PC-3 (cell line): ENCODE measurements around the gene MALSU1. TPM values are rescaled to one million over a fixed set of nuclear protein-coding genes. Genes with fewer than 3 reads are reported as not detected.
A peak's percentile ranks its signal among the peaks of the same experiment; 100 is the strongest.

ENCODE experiments used
- ATAC-seq: fragments of 200-7000 bp; cut with Tn5 transposase; 2 replicates; pipeline ENCODE4 v1.9.1; 2020; ENCODE audit warnings: mild to moderate bottlenecking, moderate library complexity
- BruUV-seq: library from RNA; stranded (reverse); fragments of 400-500 nt; replicated peaks from 2 replicates; lab custom pipeline; 2021; lab: Mats Ljungman, UMichigan
- CTCF ChIA-PET: fragments of 300-600 bp; sonication (Branson Sonifier 250); formaldehyde crosslinking; loops from one replicate; lab custom pipeline; 2022; ENCODE audit warnings: antibody characterized with exemption; lab: Charles Lee
- POLR2A ChIA-PET: fragments of 300-600 bp; sonication (Branson Sonifier 250); formaldehyde crosslinking; loops from one replicate; lab custom pipeline; 2022; ENCODE audit warnings: antibody characterized with exemption; ENCODE audit not compliant: unreplicated experiment; lab: Charles Lee
- DNase-seq: peaks from one replicate; pipeline ENCODE4 v3.0.0-alpha.2; 2015
- H2AFZ ChIP-seq: fragments of 300-600 bp; sonication (generic); 2 replicates; pipeline ENCODE4 v1.6.0; 2016; ENCODE audit warnings: antibody characterized with exemption, low read length
- H3F3A ChIP-seq: fragments of 300-600 bp; sonication (generic); one replicate; pipeline ENCODE4 v1.6.0; 2017; ENCODE audit warnings: antibody characterized with exemption, low read length, control low read depth, mild to moderate bottlenecking; ENCODE audit not compliant: unreplicated experiment
- H3K27ac ChIP-seq: fragments of 300-600 bp; sonication (generic); 2 replicates; pipeline ENCODE4 v1.5.1; 2016; ENCODE audit warnings: mild to moderate bottlenecking, low read length
- H3K27me3 ChIP-seq: fragments of 300-600 bp; sonication (generic); 2 replicates; pipeline ENCODE4 v1.6.1; 2016; ENCODE audit warnings: low read length, mixed read lengths
- H3K36me3 ChIP-seq: fragments of 300-600 bp; sonication (generic); 2 replicates; pipeline ENCODE4 v1.6.1; 2016; ENCODE audit warnings: low read depth, mixed run types, low read length, mixed read lengths
- H3K4me1 ChIP-seq: fragments of 300-600 bp; sonication (generic); 2 replicates; pipeline ENCODE4 v1.5.1; 2016; ENCODE audit warnings: low read length; ENCODE audit not compliant: insufficient read depth
- H3K4me2 ChIP-seq: fragments of 300-600 bp; sonication (generic); 2 replicates; pipeline ENCODE4 v1.6.0; 2016; ENCODE audit warnings: low read length
- H3K4me3 ChIP-seq: fragments of 300-600 bp; sonication (generic); 2 replicates; pipeline ENCODE4 v1.5.1; 2016; ENCODE audit warnings: mild to moderate bottlenecking, low read length, mixed read lengths
- H3K79me2 ChIP-seq: fragments of 300-600 bp; sonication (generic); 2 replicates; pipeline ENCODE4 v1.6.1; 2017; ENCODE audit warnings: low read length, mixed read lengths
- H3K9ac ChIP-seq: fragments of 300-600 bp; sonication (generic); 2 replicates; pipeline ENCODE4 v1.6.0; 2016; ENCODE audit warnings: mild to moderate bottlenecking, low read length
- H3K9me2 ChIP-seq: fragments of 300-600 bp; sonication (generic); replicated peaks from 2 replicates; pipeline ENCODE4 v1.6.1; 2016; ENCODE audit warnings: mixed run types, low read length, mixed read lengths
- H3K9me3 ChIP-seq: fragments of 300-600 bp; sonication (generic); 2 replicates; pipeline ENCODE4 v1.6.1; 2016; ENCODE audit warnings: low read length, mixed read lengths
- H4K20me1 ChIP-seq: fragments of 300-600 bp; sonication (generic); 2 replicates; pipeline ENCODE4 v1.6.1; 2016; ENCODE audit warnings: low read length, mixed read lengths
- EZH2 ChIP-seq: fragments of 300-600 bp; sonication (generic); IDR thresholded peaks from one replicate; pipeline ENCODE4 v1.6.1; 2017; ENCODE audit warnings: antibody characterized with exemption, mild to moderate bottlenecking, low read length; ENCODE audit not compliant: unreplicated experiment
- EZH2phosphoT487 ChIP-seq: fragments of 300-600 bp; sonication (generic); IDR thresholded peaks from 2 replicates; pipeline ENCODE4 v1.6.1; 2018; ENCODE audit warnings: mild to moderate bottlenecking, antibody characterized with exemption, low read length, borderline replicate concordance
- intact Hi-C: fragments of 100-400 bp; cut with micrococcal nuclease; formaldehyde crosslinking; loops from 2 replicates; pipeline ENCODE4 v1.9.0; 2023
- total RNA-seq: library from RNA; depleted of rRNA; stranded (reverse); fragments of >200 nt; gene quantifications from 2 replicates; pipeline ENCODE4 v1.2.3, GENCODE V29; 2014
- TF ChIP-seq, protein P1 (sequence below): fragments of 300-600 bp; sonication (generic); conservative IDR thresholded peaks from 2 replicates; pipeline ENCODE4 v1.5.1; 2017; ENCODE audit warnings: antibody characterized with exemption, low read depth, mild to moderate bottlenecking, low read length

MALSU1 gene
- total RNA-seq, 1 experiment from 2014 or later = 284 TPM

DNA sequence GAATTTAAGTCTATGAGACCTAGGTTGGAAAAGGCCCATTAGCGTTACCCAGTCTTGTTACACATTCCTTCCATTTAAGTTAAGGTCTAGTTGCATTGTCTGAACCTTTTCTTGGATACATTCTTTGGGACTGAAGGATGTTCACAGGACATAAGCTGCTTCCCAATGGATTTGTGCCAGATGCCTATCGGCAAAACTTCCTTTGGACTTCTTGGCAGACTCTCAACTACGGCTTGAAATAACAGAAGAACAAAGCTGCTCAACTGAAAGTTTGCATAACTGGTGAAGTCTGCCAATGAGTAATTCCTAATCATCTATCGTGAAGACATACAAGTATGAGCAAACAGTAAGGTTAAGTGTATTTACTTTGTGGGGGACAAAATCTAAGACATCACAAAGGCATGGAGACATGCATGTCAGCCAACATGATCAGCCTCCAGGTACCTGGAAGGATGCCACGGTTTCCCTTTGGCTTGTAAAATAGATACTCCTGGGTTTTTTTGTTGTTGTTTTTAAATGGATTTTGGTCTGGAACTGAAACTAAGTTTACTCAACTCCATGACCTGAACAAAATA lies 35.4 kb downstream of the MALSU1 start:
- Histone ChIP-seq H3K36me3 (peaks cover 15% of the 10 kb centered on the region), H3K79me2 (no peaks in the 10 kb centered on the region), H3K27ac (peak overlapping the region; percentile 98), H3K4me3 (peak overlapping the region; percentile 26; the same call in 1 of the 2 replicates), H3K4me1 (peaks cover 45% of the 10 kb centered on the region), H3F3A (peaks cover 16% of the 10 kb centered on the region), H3K9ac (peak overlapping the region; percentile 86), H4K20me1 (no peaks in the 10 kb centered on the region), H3K9me2 (no peaks in the 10 kb centered on the region), H3K9me3 (no peaks in the 10 kb centered on the region), H3K27me3 (no peaks in the 10 kb centered on the region), H3K4me2 (peak overlapping the region; percentile 78), H2AFZ (no peak overlapping the region)
- no TSS peak for BruUV-seq
- intact Hi-C loops = loop anchor here (1.0 to 10.0 kb wide), 4 partner anchors 15 to 1490 kb away; partner anchors contain the start of genes MALSU1 and TRA2A
- POLR2A ChIA-PET = interaction anchor here (1.1 kb wide), 1 partner anchor 15 kb away, joined by 4 read pairs; no protein-coding TSS in a partner anchor
- ATAC-seq (peak; percentile 76), DNase-seq (peak; percentile 99)
- no peak for TF ChIP-seq EZH2
- TF ChIP-seq EZH2phosphoT487 = no peak
- TF ChIP-seq, protein P1, sequence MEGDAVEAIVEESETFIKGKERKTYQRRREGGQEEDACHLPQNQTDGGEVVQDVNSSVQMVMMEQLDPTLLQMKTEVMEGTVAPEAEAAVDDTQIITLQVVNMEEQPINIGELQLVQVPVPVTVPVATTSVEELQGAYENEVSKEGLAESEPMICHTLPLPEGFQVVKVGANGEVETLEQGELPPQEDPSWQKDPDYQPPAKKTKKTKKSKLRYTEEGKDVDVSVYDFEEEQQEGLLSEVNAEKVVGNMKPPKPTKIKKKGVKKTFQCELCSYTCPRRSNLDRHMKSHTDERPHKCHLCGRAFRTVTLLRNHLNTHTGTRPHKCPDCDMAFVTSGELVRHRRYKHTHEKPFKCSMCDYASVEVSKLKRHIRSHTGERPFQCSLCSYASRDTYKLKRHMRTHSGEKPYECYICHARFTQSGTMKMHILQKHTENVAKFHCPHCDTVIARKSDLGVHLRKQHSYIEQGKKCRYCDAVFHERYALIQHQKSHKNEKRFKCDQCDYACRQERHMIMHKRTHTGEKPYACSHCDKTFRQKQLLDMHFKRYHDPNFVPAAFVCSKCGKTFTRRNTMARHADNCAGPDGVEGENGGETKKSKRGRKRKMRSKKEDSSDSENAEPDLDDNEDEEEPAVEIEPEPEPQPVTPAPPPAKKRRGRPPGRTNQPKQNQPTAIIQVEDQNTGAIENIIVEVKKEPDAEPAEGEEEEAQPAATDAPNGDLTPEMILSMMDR = no peak
- CTCF ChIA-PET = interaction anchor here (0.6 kb wide), 1 partner anchor 61 kb away, joined by 3 read pairs; no protein-coding TSS in a partner anchor

DNA sequence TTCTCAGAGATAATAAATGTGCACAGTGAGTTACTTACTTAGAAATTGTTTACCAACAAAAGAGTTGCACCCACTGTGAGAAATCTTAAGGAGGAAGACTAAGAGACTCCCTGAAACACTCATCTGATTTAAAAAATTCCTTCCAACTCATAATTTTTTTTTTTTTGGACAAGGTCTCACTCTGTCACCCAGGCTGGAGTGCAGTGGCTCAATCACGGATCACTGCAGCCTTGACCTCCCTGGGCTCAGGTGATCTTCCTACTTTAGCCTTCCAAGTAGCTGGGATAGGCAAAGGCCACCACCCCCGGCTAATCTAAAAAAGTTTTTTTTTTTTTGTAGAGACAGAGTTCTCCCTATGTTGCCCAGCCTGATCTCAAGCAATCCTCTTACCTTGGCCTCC lies 36.0 kb downstream of the MALSU1 start:
- Histone ChIP-seq H3K27me3 (no peaks in the 10 kb centered on the region), H3K4me3 (peak overlapping the region; percentile 17; the same call in 1 of the 2 replicates), H3K4me1 (peaks cover 48% of the 10 kb centered on the region), H3K79me2 (no peaks in the 10 kb centered on the region), H3K4me2 (peak overlapping the region; percentile 57), H3K36me3 (peaks cover 18% of the 10 kb centered on the region), H4K20me1 (no peaks in the 10 kb centered on the region), H3K9me2 (no peaks in the 10 kb centered on the region), H3F3A (peaks cover 16% of the 10 kb centered on the region), H3K9ac (peak overlapping the region; percentile 58), H2AFZ (no peak overlapping the region), H3K27ac (peak overlapping the region; percentile 87), H3K9me3 (no peaks in the 10 kb centered on the region)
- BruUV-seq = no TSS peak
- ChIA-PET POLR2A (interaction anchor here (1.1 kb wide), 1 partner anchor 15 kb away, joined by 4 read pairs; no protein-coding TSS in a partner anchor), CTCF (interaction anchor here (0.6 kb wide), 1 partner anchor 62 kb away, joined by 3 read pairs; no protein-coding TSS in a partner anchor)
- intact Hi-C loops = loop anchor here (10.0 kb wide), 1 partner anchor 1490 kb away; no protein-coding TSS in a partner anchor
- peak; percentile 13 for DNase-seq
- TF ChIP-seq EZH2 (no peak), EZH2phosphoT487 (no peak)
- TF ChIP-seq, protein P1 = no peak
- no peak for ATAC-seq

DNA sequence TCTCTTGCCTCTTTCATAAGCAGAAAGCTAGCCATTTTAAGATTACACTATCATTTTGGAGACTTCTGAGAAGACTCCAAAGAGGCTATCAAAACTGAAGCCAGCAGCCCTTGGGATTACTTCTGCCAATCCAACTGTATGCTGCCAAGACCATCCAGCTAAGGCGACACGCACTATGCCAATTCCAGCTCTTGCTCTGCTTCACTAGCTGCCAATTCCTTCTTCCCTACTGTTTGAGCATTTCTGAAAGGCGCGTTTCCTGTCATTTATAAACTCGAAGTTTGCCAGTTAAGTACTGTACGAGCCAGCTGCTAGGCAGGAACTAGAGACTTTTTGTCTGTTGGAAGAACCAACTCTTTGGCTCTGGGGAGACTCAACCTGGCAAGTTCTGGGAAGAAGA lies 36.5 kb downstream of the MALSU1 start:
- Histone ChIP-seq H3K9me3 (no peaks in the 10 kb centered on the region), H2AFZ (no peak overlapping the region), H3K27ac (peak overlapping the region; percentile 87), H3K9ac (peak overlapping the region; percentile 58), H3K9me2 (no peaks in the 10 kb centered on the region), H3K27me3 (no peaks in the 10 kb centered on the region), H3K4me2 (peak overlapping the region; percentile 57), H3K4me1 (peaks cover 48% of the 10 kb centered on the region), H3F3A (peaks cover 16% of the 10 kb centered on the region), H3K36me3 (peaks cover 19% of the 10 kb centered on the region), H3K79me2 (no peaks in the 10 kb centered on the region), H3K4me3 (no peak overlapping the region), H4K20me1 (no peaks in the 10 kb centered on the region)
- POLR2A ChIA-PET = no interaction called here
- no TSS peak for BruUV-seq
- intact Hi-C loops = loop anchor here (10.0 kb wide), 1 partner anchor 1489 kb away; no protein-coding TSS in a partner anchor
- CTCF ChIA-PET = no interaction called here
- no peak for DNase-seq
- ATAC-seq = no peak
- no peak for TF ChIP-seq EZH2phosphoT487
- TF ChIP-seq, protein P1 = no peak
- no peak for TF ChIP-seq EZH2
